PC-3 (cell line): Measurements from ENCODE around the gene PPHLN1. TPM values are rescaled to one million over a fixed set of nuclear protein-coding genes. Genes with fewer than 3 reads are reported as not detected.

Source experiments
- ATAC-seq: fragments of 200-7000 bp; cut with Tn5 transposase; 2 replicates; pipeline ENCODE4 v1.9.1; 2020; ENCODE audit warnings: mild to moderate bottlenecking, moderate library complexity
- BruUV-seq: library from RNA; stranded (reverse); fragments of 400-500 nt; replicated peaks from 2 replicates; lab custom pipeline; 2021; lab: Mats Ljungman, UMichigan
- CTCF ChIA-PET: fragments of 300-600 bp; sonication (Branson Sonifier 250); formaldehyde crosslinking; loops from one replicate; lab custom pipeline; 2022; ENCODE audit warnings: antibody characterized with exemption; lab: Charles Lee
- POLR2A ChIA-PET: fragments of 300-600 bp; sonication (Branson Sonifier 250); formaldehyde crosslinking; loops from one replicate; lab custom pipeline; 2022; ENCODE audit warnings: antibody characterized with exemption; ENCODE audit not compliant: unreplicated experiment; lab: Charles Lee
- DNase-seq: peaks from one replicate; pipeline ENCODE4 v3.0.0-alpha.2; 2015
- H2AFZ ChIP-seq: fragments of 300-600 bp; sonication (generic); 2 replicates; pipeline ENCODE4 v1.6.0; 2016; ENCODE audit warnings: antibody characterized with exemption, low read length
- H3F3A ChIP-seq: fragments of 300-600 bp; sonication (generic); one replicate; pipeline ENCODE4 v1.6.0; 2017; ENCODE audit warnings: antibody characterized with exemption, low read length, control low read depth, mild to moderate bottlenecking; ENCODE audit not compliant: unreplicated experiment
- H3K27ac ChIP-seq: fragments of 300-600 bp; sonication (generic); 2 replicates; pipeline ENCODE4 v1.5.1; 2016; ENCODE audit warnings: mild to moderate bottlenecking, low read length
- H3K27me3 ChIP-seq: fragments of 300-600 bp; sonication (generic); 2 replicates; pipeline ENCODE4 v1.6.1; 2016; ENCODE audit warnings: low read length, mixed read lengths
- H3K36me3 ChIP-seq: fragments of 300-600 bp; sonication (generic); 2 replicates; pipeline ENCODE4 v1.6.1; 2016; ENCODE audit warnings: low read depth, mixed run types, low read length, mixed read lengths
- H3K4me1 ChIP-seq: fragments of 300-600 bp; sonication (generic); 2 replicates; pipeline ENCODE4 v1.5.1; 2016; ENCODE audit warnings: low read length; ENCODE audit not compliant: insufficient read depth
- H3K4me2 ChIP-seq: fragments of 300-600 bp; sonication (generic); 2 replicates; pipeline ENCODE4 v1.6.0; 2016; ENCODE audit warnings: low read length
- H3K4me3 ChIP-seq: fragments of 300-600 bp; sonication (generic); 2 replicates; pipeline ENCODE4 v1.5.1; 2016; ENCODE audit warnings: mild to moderate bottlenecking, low read length, mixed read lengths
- H3K79me2 ChIP-seq: fragments of 300-600 bp; sonication (generic); 2 replicates; pipeline ENCODE4 v1.6.1; 2017; ENCODE audit warnings: low read length, mixed read lengths
- H3K9ac ChIP-seq: fragments of 300-600 bp; sonication (generic); 2 replicates; pipeline ENCODE4 v1.6.0; 2016; ENCODE audit warnings: mild to moderate bottlenecking, low read length
- H3K9me2 ChIP-seq: fragments of 300-600 bp; sonication (generic); replicated peaks from 2 replicates; pipeline ENCODE4 v1.6.1; 2016; ENCODE audit warnings: mixed run types, low read length, mixed read lengths
- H3K9me3 ChIP-seq: fragments of 300-600 bp; sonication (generic); 2 replicates; pipeline ENCODE4 v1.6.1; 2016; ENCODE audit warnings: low read length, mixed read lengths
- H4K20me1 ChIP-seq: fragments of 300-600 bp; sonication (generic); 2 replicates; pipeline ENCODE4 v1.6.1; 2016; ENCODE audit warnings: low read length, mixed read lengths
- CTCF ChIP-seq: fragments of 300-600 bp; sonication (generic); conservative IDR thresholded peaks from 2 replicates; pipeline ENCODE4 v1.5.1; 2017; ENCODE audit warnings: antibody characterized with exemption, low read depth, mild to moderate bottlenecking, low read length
- EZH2 ChIP-seq: fragments of 300-600 bp; sonication (generic); IDR thresholded peaks from one replicate; pipeline ENCODE4 v1.6.1; 2017; ENCODE audit warnings: antibody characterized with exemption, mild to moderate bottlenecking, low read length; ENCODE audit not compliant: unreplicated experiment
- EZH2phosphoT487 ChIP-seq: fragments of 300-600 bp; sonication (generic); IDR thresholded peaks from 2 replicates; pipeline ENCODE4 v1.6.1; 2018; ENCODE audit warnings: mild to moderate bottlenecking, antibody characterized with exemption, low read length, borderline replicate concordance
- intact Hi-C: fragments of 100-400 bp; cut with micrococcal nuclease; formaldehyde crosslinking; loops from 2 replicates; pipeline ENCODE4 v1.9.0; 2023
- total RNA-seq: library from RNA; depleted of rRNA; stranded (reverse); fragments of >200 nt; gene quantifications from 2 replicates; pipeline ENCODE4 v1.2.3, GENCODE V29; 2014

PPHLN1 gene
- total RNA-seq, 1 experiment from 2014 or later = 82.0 TPM

- intact Hi-C loops = no loop called here
- no peaks in the 10 kb centered on the region for H3F3A ChIP-seq
- no peak overlapping the region for H2AFZ ChIP-seq
- no peaks in the 10 kb centered on the region for H4K20me1 ChIP-seq
- BruUV-seq = no TSS peak
- H3K27ac ChIP-seq = no peak overlapping the region
- no peak overlapping the region for H3K4me3 ChIP-seq
- ChIA-PET POLR2A (no interaction called here), CTCF (no interaction called here)
- H3K9me2 ChIP-seq = no peaks in the 10 kb centered on the region
- no peak overlapping the region for H3K9ac ChIP-seq
- H3K4me2 ChIP-seq = no peak overlapping the region
- H3K79me2 ChIP-seq = peaks cover 14% of the 10 kb centered on the region
- H3K36me3 ChIP-seq = 0 out of 2 replicates have a peak, but pooled peaks cover 4% of the 10 kb centered on the region
- no peak for TF ChIP-seq EZH2
- TF ChIP-seq CTCF = no peak
- no peak for TF ChIP-seq EZH2phosphoT487
- H3K4me1 ChIP-seq = peaks cover 8% of the 10 kb centered on the region; the same call in 1 of the 2 replicates
- H3K27me3 ChIP-seq = no peaks in the 10 kb centered on the region
- no peak for ATAC-seq
- no peaks in the 10 kb centered on the region for H3K9me3 ChIP-seq
- no peak for DNase-seq
Observed at GRCh38 chr12:42320796-42321195, 5.2 kb upstream of the PPHLN1 start.

- Histone ChIP-seq H3K4me2 (no peak overlapping the region), H3K36me3 (no peaks in the 10 kb centered on the region), H3F3A (no peaks in the 10 kb centered on the region), H3K9me2 (no peaks in the 10 kb centered on the region), H2AFZ (no peak overlapping the region), H3K27ac (no peak overlapping the region), H3K4me1 (peaks cover 14% of the 10 kb centered on the region), H3K27me3 (no peaks in the 10 kb centered on the region), H4K20me1 (peaks cover 6% of the 10 kb centered on the region; the same call in 1 of the 2 replicates), H3K9ac (no peak overlapping the region), H3K4me3 (no peak overlapping the region), H3K9me3 (no peaks in the 10 kb centered on the region), H3K79me2 (peaks cover 31% of the 10 kb centered on the region)
- no peak for ATAC-seq
- intact Hi-C loops = no loop called here
- DNase-seq = no peak
- ChIA-PET CTCF (no interaction called here), POLR2A (no interaction called here)
- BruUV-seq = no TSS peak
- TF ChIP-seq EZH2 = no peak
- TF ChIP-seq CTCF = no peak
- no peak for TF ChIP-seq EZH2phosphoT487
Observed at GRCh38 chr12:42322567-42322966, 3.4 kb upstream of the PPHLN1 start.

GRCh38 chr12:42323856-42324255 lies 2.1 kb upstream of the PPHLN1 start:
- Histone ChIP-seq H3K4me2 (no peak overlapping the region), H3K4me1 (peaks cover 17% of the 10 kb centered on the region), H2AFZ (no peak overlapping the region), H3K9me3 (no peaks in the 10 kb centered on the region), H3K27me3 (no peaks in the 10 kb centered on the region), H3K36me3 (no peaks in the 10 kb centered on the region), H4K20me1 (peaks cover 16% of the 10 kb centered on the region), H3F3A (no peaks in the 10 kb centered on the region), H3K9ac (no peak overlapping the region), H3K79me2 (peaks cover 44% of the 10 kb centered on the region), H3K9me2 (no peaks in the 10 kb centered on the region), H3K27ac (no peak overlapping the region), H3K4me3 (no peak overlapping the region)
- ChIA-PET CTCF (no interaction called here), POLR2A (no interaction called here)
- no peak for DNase-seq
- intact Hi-C loops = no loop called here
- no peak for TF ChIP-seq EZH2phosphoT487
- no peak for TF ChIP-seq EZH2
- no peak for TF ChIP-seq CTCF
- no peak for ATAC-seq
- no TSS peak for BruUV-seq
